ENCODE results near the gene P3R3URF.

Gene P3R3URF

DNA sequence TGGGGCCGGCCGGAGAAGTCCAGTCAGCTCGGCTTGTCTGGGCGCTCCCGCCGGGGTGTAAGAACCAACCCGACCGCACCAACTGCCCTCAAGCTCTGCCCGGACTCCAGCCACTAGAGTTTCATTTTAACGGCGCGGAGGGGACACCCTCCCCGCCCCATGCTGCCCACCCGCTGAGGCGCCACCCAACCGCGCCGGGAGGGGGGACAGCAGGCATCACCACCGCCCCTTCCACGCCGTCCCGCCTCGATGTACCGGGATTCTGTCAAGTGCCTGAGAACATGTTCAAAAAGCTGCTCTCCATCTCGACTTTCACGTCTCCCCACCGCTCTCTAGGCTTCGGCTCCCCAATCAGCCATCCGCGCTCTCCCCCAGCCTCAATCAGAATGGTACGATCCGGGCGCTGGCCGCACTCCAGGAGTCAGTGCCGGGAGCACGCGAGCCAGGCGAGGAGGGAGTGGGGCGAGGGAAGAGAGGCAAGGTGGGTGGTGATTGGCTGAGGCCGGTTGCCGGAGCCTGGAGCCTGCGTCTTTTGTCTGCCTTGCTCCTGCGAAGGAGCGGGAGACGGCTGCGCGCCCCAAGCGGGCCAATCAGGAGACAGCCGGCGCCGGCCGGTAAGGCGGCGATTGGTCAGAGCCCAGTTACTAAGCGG lies 43.6 kb downstream of the P3R3URF start, which contains the start of gene PIK3R3:
PIK3R3 (minus strand) TSS at position 101 of the 652 bp plus-strand sequence. CDS start 677 bp downstream, outside the sequence.
- DNase-seq (ENCODE audit: low spot score) = peak; percentile 98

GRCh38 chr1:46131712-46132528 lies 44.4 kb downstream of the P3R3URF start:
- DNase-seq (ENCODE audit: low spot score) = no peak

GRCh38 chr1:46131093-46131492 lies 45.2 kb downstream of the P3R3URF start:
- DNase-seq (ENCODE audit: low spot score) = no peak

GRCh38 chr1:46130606-46131005 lies 45.7 kb downstream of the P3R3URF start:
- no peak for DNase-seq (ENCODE audit: low spot score)

DNA sequence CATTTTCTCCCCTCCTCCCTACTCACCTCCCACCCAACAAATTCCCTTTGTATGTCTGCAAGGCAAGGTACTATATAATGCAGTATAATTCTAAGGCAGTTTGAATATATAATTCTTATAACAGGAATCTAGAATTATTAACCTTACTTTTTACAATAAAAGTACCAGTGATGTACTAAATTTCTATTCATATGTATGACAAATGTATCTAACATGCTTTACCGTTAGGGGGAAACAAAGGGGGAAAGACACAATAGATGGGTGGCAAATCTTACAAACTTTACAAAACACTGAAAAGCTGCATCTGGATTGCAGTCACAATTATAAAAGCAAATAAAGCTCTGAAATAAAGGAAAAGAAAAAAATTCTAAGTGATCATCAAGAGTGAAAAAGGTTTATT lies 46.2 kb downstream of the P3R3URF start:
- DNase-seq (ENCODE audit: low spot score) = no peak

- DNase-seq (ENCODE audit: low spot score) = no peak
Measured at GRCh38 chr1:46128344-46128743, 47.9 kb downstream of the P3R3URF start.

Data from AG08396 (cell line).